Activated T-cell treated with anti-CD3 and anti-CD28 coated beads, Interleukin-2, amount 50 U/mL, for 72 hours (primary cell): ENCODE results near the gene PILRA. TPM values are rescaled to one million over a fixed set of nuclear protein-coding genes. Genes with fewer than 3 reads are reported as not detected.
"Not testable (repeated sequence)": the region's sequence is repeated elsewhere in the genome, so short reads cannot be mapped to it uniquely, and the experiment has no call there.

Source experiments
- ATAC-seq, 2 donors: fragments of 150-1000 bp; cut with Tn5 transposase; replicated peaks in 1 of 2; 2 replicates each; pipeline ENCODE4 v1.10.0; 2021; ENCODE audit warnings: moderate library complexity in 2 of 2, mild to moderate bottlenecking in 1 of 2
- DNase-seq, 2 donors: peaks; one replicate each; pipeline ENCODE4 v3.0.0; 2021 to 2022; ENCODE audit warnings: mixed read lengths in 1 of 2
- H3K27ac Mint-ChIP-seq: one replicate; pipeline ENCODE4 v1.8.0; 2022; ENCODE audit warnings: mild to moderate bottlenecking, moderate library complexity, mixed read lengths
- H3K27me3 Mint-ChIP-seq: one replicate; pipeline ENCODE4 v1.8.0; 2022; ENCODE audit warnings: low read depth, mixed read lengths
- H3K36me3 Mint-ChIP-seq, 2 donors: one replicate each; pipeline ENCODE4 v1.8.0; 2022; ENCODE audit warnings: mixed read lengths in 2 of 2, mild to moderate bottlenecking in 1 of 2; ENCODE audit not compliant: insufficient read depth in 2 of 2
- H3K4me1 Mint-ChIP-seq: one replicate; pipeline ENCODE4 v1.8.0; 2022; ENCODE audit warnings: low read depth, mixed read lengths
- H3K4me3 Mint-ChIP-seq, 2 donors: one replicate each; pipeline ENCODE4 v1.8.0; 2022; ENCODE audit warnings: mild to moderate bottlenecking in 2 of 2, mixed read lengths in 2 of 2, moderate library complexity in 2 of 2
- H3K9me3 Mint-ChIP-seq, 2 donors: one replicate each; pipeline ENCODE4 v1.8.0; 2022; ENCODE audit warnings: mixed read lengths in 2 of 2
- total RNA-seq, 2 donors: library from RNA; stranded (reverse); gene quantifications; one replicate each; pipeline ENCODE4 v1.2.3, GENCODE V29; 2022

PILRA gene
- total RNA-seq, 2 donors from 2014 or later: 3.4 to 14.1 TPM

- H3K36me3 Mint-ChIP-seq: peaks cover 7 to 15% of the 10 kb centered on the region in 2 donors
- H3K9me3 Mint-ChIP-seq, ATAC-seq, H3K4me3 Mint-ChIP-seq, H3K27me3 Mint-ChIP-seq, DNase-seq, H3K27ac Mint-ChIP-seq: not testable (repeated sequence)
- H3K4me1 Mint-ChIP-seq: peaks cover 14% of the 10 kb centered on the region
Measured at GRCh38 chr7:100439244-100439643, 66.0 kb downstream of the PILRA start.

GRCh38 chr7:100441641-100442535 is 68.6 kb downstream of the PILRA start:
- H3K27me3 Mint-ChIP-seq: no peaks in the 10 kb centered on the region
- peak in 1 of 2 donors; percentile 8 for ATAC-seq
- H3K27ac Mint-ChIP-seq: no peak overlapping the region
- H3K4me3 Mint-ChIP-seq: no peak overlapping the region
- no peaks in the 10 kb centered on the region for H3K9me3 Mint-ChIP-seq
- H3K36me3 Mint-ChIP-seq: no peaks in the 10 kb centered on the region
- H3K4me1 Mint-ChIP-seq: peaks cover 10% of the 10 kb centered on the region
- no peak for DNase-seq

- Mint-ChIP-seq H3K27ac (no peak overlapping the region), H3K9me3 (no peaks in the 10 kb centered on the region), H3K4me1 (peaks cover 10% of the 10 kb centered on the region), H3K36me3 (no peaks in the 10 kb centered on the region), H3K4me3 (no peak overlapping the region), H3K27me3 (no peaks in the 10 kb centered on the region)
- DNase-seq: no peak
- no peak for ATAC-seq
Measured at GRCh38 chr7:100443096-100443840, 70.0 kb downstream of the PILRA start.

GRCh38 chr7:100444311-100445278 is 71.3 kb downstream of the PILRA start:
- peaks cover 10% of the 10 kb centered on the region for H3K4me1 Mint-ChIP-seq
- no peaks in the 10 kb centered on the region for H3K27me3 Mint-ChIP-seq
- H3K27ac Mint-ChIP-seq: peak overlapping the region; percentile 57
- DNase-seq (no peak), ATAC-seq (peak; percentile 54 to 77)
- no peaks in the 10 kb centered on the region for H3K9me3 Mint-ChIP-seq
- no peaks in the 10 kb centered on the region for H3K36me3 Mint-ChIP-seq
- peak overlapping the region; percentile 15 to 18 for H3K4me3 Mint-ChIP-seq

GRCh38 chr7:100446040-100446439 is 72.8 kb downstream of the PILRA start:
- no peak for DNase-seq
- H3K27ac Mint-ChIP-seq: no peak overlapping the region

GRCh38 chr7:100447363-100447762 is 74.1 kb downstream of the PILRA start:
- peaks cover 15% of the 10 kb centered on the region for H3K4me1 Mint-ChIP-seq
- not testable (repeated sequence) for H3K9me3 Mint-ChIP-seq, H3K27me3 Mint-ChIP-seq, ATAC-seq, H3K27ac Mint-ChIP-seq, H3K4me3 Mint-ChIP-seq, H3K36me3 Mint-ChIP-seq, DNase-seq

More at GRCh38 chr7:100446040-100446439, 72.8 kb downstream of the PILRA start:
- no peak overlapping the region for H3K4me3 Mint-ChIP-seq
- no peaks in the 10 kb centered on the region for H3K27me3 Mint-ChIP-seq
- peaks cover 15% of the 10 kb centered on the region for H3K4me1 Mint-ChIP-seq
- no peaks in the 10 kb centered on the region for H3K36me3 Mint-ChIP-seq
- no peaks in the 10 kb centered on the region for H3K9me3 Mint-ChIP-seq
- no peak for ATAC-seq

- H3K9me3 Mint-ChIP-seq: no peaks in the 10 kb centered on the region
- no peak for ATAC-seq
Measured at GRCh38 chr7:100449190-100449795, 76.0 kb downstream of the PILRA start.

More at GRCh38 chr7:100449190-100449795, 76.0 kb downstream of the PILRA start:
- DNase-seq: no peak
- Mint-ChIP-seq H3K36me3 (no peaks in the 10 kb centered on the region), H3K27me3 (no peaks in the 10 kb centered on the region), H3K27ac (no peak overlapping the region), H3K4me1 (peaks cover 15% of the 10 kb centered on the region), H3K4me3 (no peak overlapping the region)

Other genes starting within 250 kb of the PILRA start
- 1 to 10 TPM; 3.2 to 3.4 TPM for gene MBLAC1, start 246.5 kb upstream of the PILRA start, total RNA-seq
- gene LAMTOR4, start 224.6 kb upstream of the PILRA start, total RNA-seq: 100 to 1,000 TPM; 130 to 134 TPM
- 10 to 100 TPM; 22.1 to 28.8 TPM for gene TRAPPC14, start 214.8 kb upstream of the PILRA start, total RNA-seq
- 10 to 100 TPM in 1 of 2 donors, 1 to 10 TPM in 1; 6.9 to 11.7 TPM for gene GAL3ST4, start 204.9 kb upstream of the PILRA start, total RNA-seq
- 10 to 100 TPM in 1 of 2 donors, 1 to 10 TPM in 1; 9.7 to 14.2 TPM for gene GPC2, start 196.1 kb upstream of the PILRA start, total RNA-seq
- 100 to 1,000 TPM; 103 to 121 TPM for gene STAG3, start 195.6 kb upstream of the PILRA start, total RNA-seq
- 10 to 100 TPM; 26.7 to 34.4 TPM for gene PVRIG, start 153.5 kb upstream of the PILRA start, total RNA-seq
- gene SPDYE3, start 65.8 kb upstream of the PILRA start, total RNA-seq: not detected
- 10 to 100 TPM; 43.6 to 78.3 TPM for gene PILRB, start 15.4 kb upstream of the PILRA start, total RNA-seq
- 1 to 10 TPM; 5.9 to 6.5 TPM for gene ZCWPW1, start 55.2 kb downstream of the PILRA start, total RNA-seq
- gene MEPCE, start 56.3 kb downstream of the PILRA start, total RNA-seq: 10 to 100 TPM; 61.0 to 66.7 TPM
- 10 to 100 TPM; 59.0 to 68.8 TPM for gene PPP1R35, start 63.0 kb downstream of the PILRA start, total RNA-seq
- 1 to 10 TPM; 5.4 to 5.6 TPM for gene SPACDR, start 90.8 kb downstream of the PILRA start, total RNA-seq
- 100 to 1,000 TPM in 1 of 2 donors, 10 to 100 TPM in 1; 94.9 to 113 TPM for gene TSC22D4, start 105.7 kb downstream of the PILRA start, total RNA-seq
- gene NYAP1, start 110.4 kb downstream of the PILRA start, total RNA-seq: under 1 TPM; 0.67 to 0.72 TPM
- gene AGFG2, start 165.7 kb downstream of the PILRA start, total RNA-seq: 10 to 100 TPM; 35.5 to 53.7 TPM
- gene SAP25, start 200.4 kb downstream of the PILRA start, total RNA-seq: 10 to 100 TPM; 21.4 to 23.4 TPM
- 100 to 1,000 TPM; 144 to 154 TPM for gene LRCH4, start 212.6 kb downstream of the PILRA start, total RNA-seq
- 1 to 10 TPM; 2.1 to 3.6 TPM for gene FBXO24, start 212.8 kb downstream of the PILRA start, total RNA-seq
- gene PCOLCE, start 228.9 kb downstream of the PILRA start, total RNA-seq: 10 to 100 TPM; 12.9 to 13.7 TPM
- gene MOSPD3, start 239.1 kb downstream of the PILRA start, total RNA-seq: 10 to 100 TPM; 12.6 to 13.4 TPM